Keratinocyte (primary cell): ENCODE measurements around the gene OTOS. TPM values are rescaled to one million over a fixed set of nuclear protein-coding genes. Genes with fewer than 3 reads are reported as not detected.

Experiments
- DNase-seq: peaks from one replicate; pipeline ENCODE4 v3.0.0-alpha.2; 2011; ENCODE audit warnings: low read depth, missing footprints, low spot score
- FAIRE-seq: peaks from 2 replicates; lab custom pipeline; 2011; peaks lifted over from hg19 to GRCh38; lab: Jason Lieb, UNC
- H2AFZ ChIP-seq: 2 replicates; pipeline ENCODE4 v1.6.0; 2012; ENCODE audit warnings: low read length, control low read depth, inconsistent platforms; ENCODE audit not compliant: control insufficient read depth
- H3K27ac ChIP-seq: 2 replicates; pipeline ENCODE4 v1.5.1; 2011; ENCODE audit warnings: low read length; ENCODE audit not compliant: control insufficient read depth, insufficient read depth
- H3K27me3 ChIP-seq: 3 replicates; pipeline ENCODE4 v1.6.0; 2011; ENCODE audit warnings: low read length; ENCODE audit not compliant: control insufficient read depth, insufficient read depth; ENCODE audit errors: extremely low read depth
- H3K36me3 ChIP-seq, 2 experiments: 2 replicates in 1 of 2; 3 replicates in 1 of 2; pipeline ENCODE4 v1.5.1; 2011; ENCODE audit warnings: low read length in 2 of 2, mild to moderate bottlenecking in 1 of 2; ENCODE audit not compliant: control insufficient read depth in 2 of 2, insufficient read depth in 2 of 2; ENCODE audit errors: extremely low read depth in 1 of 2
- H3K4me1 ChIP-seq: 3 replicates; pipeline ENCODE4 v1.5.1; 2011; ENCODE audit warnings: low read length; ENCODE audit not compliant: control insufficient read depth, insufficient read depth; ENCODE audit errors: extremely low read depth
- H3K4me2 ChIP-seq: 3 replicates; pipeline ENCODE4 v1.6.0; 2011; ENCODE audit warnings: low read depth, low read length; ENCODE audit not compliant: control insufficient read depth, insufficient read depth; ENCODE audit errors: extremely low read depth
- H3K4me3 ChIP-seq, 3 experiments: fragments of 200-600 bp in 1 of 3; sonication (generic) in 1 of 3; 2 replicates in 2 of 3; 3 replicates in 1 of 3; pipeline ENCODE4 v1.5.1; 2011 to 2016; ENCODE audit warnings: low read length in 3 of 3, mild to moderate bottlenecking in 3 of 3, control low read depth in 2 of 3, inconsistent platforms in 1 of 3, low read depth in 1 of 3, mixed read lengths in 1 of 3, mixed run types in 1 of 3, moderate library complexity in 1 of 3; ENCODE audit not compliant: control insufficient read depth in 2 of 3, insufficient read depth in 2 of 3; ENCODE audit errors: extremely low read depth in 1 of 3
- H3K79me2 ChIP-seq: 2 replicates; pipeline ENCODE4 v1.6.0; 2012; ENCODE audit warnings: low read length; ENCODE audit not compliant: control insufficient read depth, insufficient read depth
- H3K9ac ChIP-seq: 3 replicates; pipeline ENCODE4 v1.6.0; 2011; ENCODE audit warnings: low read length; ENCODE audit not compliant: control insufficient read depth, insufficient read depth; ENCODE audit errors: extremely low read depth
- H3K9me1 ChIP-seq: 3 replicates; pipeline ENCODE4 v1.6.0; 2011; ENCODE audit warnings: low read length; ENCODE audit not compliant: control insufficient read depth, insufficient read depth; ENCODE audit errors: extremely low read depth
- H3K9me3 ChIP-seq: 2 replicates; pipeline ENCODE4 v1.5.1; 2012; ENCODE audit warnings: low read depth, low read length; ENCODE audit not compliant: control insufficient read depth
- H4K20me1 ChIP-seq: 3 replicates; pipeline ENCODE4 v1.6.0; 2011; ENCODE audit warnings: low read length; ENCODE audit not compliant: control insufficient read depth, insufficient read depth; ENCODE audit errors: extremely low read depth
- CTCF ChIP-seq, 3 experiments: IDR thresholded peaks in 1 of 3; conservative IDR thresholded peaks in 1 of 3; optimal IDR thresholded peaks in 1 of 3; 2 replicates in 2 of 3; 3 replicates in 1 of 3; pipeline versions ENCODE3 to v1.5.1; 2011; ENCODE audit warnings: low read length in 3 of 3, mild to moderate bottlenecking in 3 of 3, moderate library complexity in 2 of 3, control low read depth in 1 of 3, inconsistent platforms in 1 of 3; ENCODE audit not compliant: insufficient read depth in 2 of 3; ENCODE audit errors: extremely low read depth in 1 of 3
- EZH2 ChIP-seq: IDR thresholded peaks from one replicate; pipeline ENCODE4 v1.6.1; 2012; ENCODE audit warnings: inconsistent platforms, mild to moderate bottlenecking, low read length, moderate library complexity
- dilution Hi-C: fragments of 300-500 bp; cut with MboI; formaldehyde crosslinking; loops from one replicate; pipeline ENCODE4 v1.7.0; 2020; ENCODE audit warnings: low sequenced_read_pairs; ENCODE audit not compliant: extremely low pct_ligation_motif_present
- polyA plus RNA-seq, 5 experiments: library from polyadenylated mRNA; depleted of rRNA in 3 of 5; stranded (reverse) in 3 of 5; stranded (forward) in 1 of 5; unstranded in 1 of 5; fragments of >200 nt; gene quantifications; 1 replicate in 1 of 5; 2 replicates in 3 of 5; 3 replicates in 1 of 5; pipeline versions ENCODE4 v1.2.1 to v1.2.3, GENCODE V29; 2011 to 2012; ENCODE audit warnings: missing spikeins in 2 of 5, low read depth in 1 of 5, low replicate concordance in 1 of 5

OTOS gene
- polyA plus RNA-seq, 1 donor (not counting 4 experiments of a cell fraction or from before 2014, with no cell fraction given) = not detected

- H4K20me1 ChIP-seq = no peaks in the 10 kb centered on the region
- peaks cover 10% of the 10 kb centered on the region for H3K27me3 ChIP-seq
- DNase-seq = no peak
- no peaks in the 10 kb centered on the region for H3K79me2 ChIP-seq
- H3K4me2 ChIP-seq = no peak overlapping the region
- no peak overlapping the region for H3K27ac ChIP-seq
- no peak for TF ChIP-seq CTCF (optimal IDR thresholded peaks at IDR 0.05 in 1 of 3, IDR thresholded peaks at IDR 0.05 in 1 of 3, conservative IDR thresholded peaks at IDR 0.05 in 1 of 3; ENCODE audit: extremely low read depth in 1 of 3, insufficient read depth in 2 of 3, low read length in 3 of 3)
- no peak for TF ChIP-seq EZH2
- no peaks in the 10 kb centered on the region for H3K36me3 ChIP-seq
- no peak overlapping the region for H3K9ac ChIP-seq
- H3K4me3 ChIP-seq = no peak overlapping the region
- H3K9me1 ChIP-seq = no peaks in the 10 kb centered on the region
- H3K4me1 ChIP-seq = no peaks in the 10 kb centered on the region
- no peak overlapping the region for H2AFZ ChIP-seq
- FAIRE-seq = no peak
- peaks cover 3% of the 10 kb centered on the region for H3K9me3 ChIP-seq
- dilution Hi-C loops = no loop called here
Observed at GRCh38 chr2:240162032-240162431, 21.6 kb upstream of the OTOS start.

- no peaks in the 10 kb centered on the region for H3K36me3 ChIP-seq
- no peaks in the 10 kb centered on the region for H3K9me1 ChIP-seq
- H3K79me2 ChIP-seq = no peaks in the 10 kb centered on the region
- H3K9ac ChIP-seq = no peak overlapping the region
- FAIRE-seq (no peak), DNase-seq (no peak)
- no peaks in the 10 kb centered on the region for H4K20me1 ChIP-seq
- TF ChIP-seq CTCF (optimal IDR thresholded peaks at IDR 0.05 in 1 of 3, IDR thresholded peaks at IDR 0.05 in 1 of 3, conservative IDR thresholded peaks at IDR 0.05 in 1 of 3; ENCODE audit: extremely low read depth in 1 of 3, insufficient read depth in 2 of 3, low read length in 3 of 3) (no peak), EZH2 (no peak)
- dilution Hi-C loops = no loop called here
- H3K4me3 ChIP-seq = no peak overlapping the region
- no peak overlapping the region for H3K27ac ChIP-seq
- H3K4me2 ChIP-seq = no peak overlapping the region
- H3K27me3 ChIP-seq = peaks cover 9% of the 10 kb centered on the region
- H2AFZ ChIP-seq = no peak overlapping the region
- no peaks in the 10 kb centered on the region for H3K4me1 ChIP-seq
- peaks cover 3% of the 10 kb centered on the region for H3K9me3 ChIP-seq
Observed at GRCh38 chr2:240161087-240161750, 20.8 kb upstream of the OTOS start.
